Parathyroid adenoma (tissue), 2 donors: ENCODE data around the gene MPP2.

Source experiments
- H2AFZ ChIP-seq: fragments of 300-600 bp; sonication (generic); one replicate; pipeline ENCODE4 v1.7.0; 2017; ENCODE audit warnings: antibody characterized with exemption, mild to moderate bottlenecking
- H3K27ac ChIP-seq: fragments of 300-600 bp; sonication (generic); one replicate; pipeline ENCODE4 v1.7.0; 2017
- H3K27me3 ChIP-seq: fragments of 300-600 bp; sonication (generic); one replicate; pipeline ENCODE4 v1.7.0; 2017; ENCODE audit warnings: low read length; ENCODE audit not compliant: control insufficient read depth, insufficient read depth
- H3K36me3 ChIP-seq: fragments of 300-600 bp; sonication (generic); one replicate; pipeline ENCODE4 v1.7.0; 2017; ENCODE audit warnings: low read length; ENCODE audit not compliant: control insufficient read depth, insufficient read depth
- H3K4me1 ChIP-seq: fragments of 300-600 bp; sonication (generic); one replicate; pipeline ENCODE4 v1.7.0; 2017; ENCODE audit warnings: control low read depth
- H3K4me2 ChIP-seq: fragments of 300-600 bp; sonication (generic); one replicate; pipeline ENCODE4 v1.7.0; 2017; ENCODE audit warnings: low read length
- H3K4me3 ChIP-seq: fragments of 300-600 bp; sonication (generic); one replicate; pipeline ENCODE4 v1.7.0; 2017; ENCODE audit warnings: low read depth, low read length
- H3K79me2 ChIP-seq: fragments of 300-600 bp; sonication (generic); one replicate; pipeline ENCODE4 v1.7.0; 2017; ENCODE audit warnings: control low read depth
- H3K9ac ChIP-seq: fragments of 300-600 bp; sonication (generic); one replicate; pipeline ENCODE4 v1.7.0; 2017; ENCODE audit warnings: mild to moderate bottlenecking
- H3K9me3 ChIP-seq: fragments of 300-600 bp; sonication (generic); one replicate; pipeline ENCODE4 v1.7.0; 2017; ENCODE audit warnings: low read length; ENCODE audit not compliant: control insufficient read depth
- CTCF ChIP-seq: fragments of 300-600 bp; sonication (generic); IDR thresholded peaks from one replicate; pipeline ENCODE4 v1.7.0; 2017; ENCODE audit warnings: antibody characterized with exemption, mild to moderate bottlenecking
- donor health status: primary hyperparathyroidism.

MPP2 gene

GRCh38 chr17:43839670-43840108 lies 67.6 kb downstream of the MPP2 start:
- H3K4me2 ChIP-seq, result peak overlapping the region; percentile 38
- no peaks in the 10 kb centered on the region for H3K4me1 ChIP-seq
- no peaks in the 10 kb centered on the region for H3K27me3 ChIP-seq
- H3K9ac ChIP-seq, result no peak overlapping the region
- no peaks in the 10 kb centered on the region for H3K9me3 ChIP-seq
- no peak overlapping the region for H3K4me3 ChIP-seq
- no peak for TF ChIP-seq CTCF
- H3K79me2 ChIP-seq, result no peaks in the 10 kb centered on the region
- no peak overlapping the region for H3K27ac ChIP-seq
- no peak overlapping the region for H2AFZ ChIP-seq
- no peaks in the 10 kb centered on the region for H3K36me3 ChIP-seq

GRCh38 chr17:43834106-43834505 lies 73.2 kb downstream of the MPP2 start:
- Histone ChIP-seq H3K4me1 (peaks cover 7% of the 10 kb centered on the region), H3K4me3 (no peak overlapping the region), H3K27ac (no peak overlapping the region), H3K27me3 (no peaks in the 10 kb centered on the region), H3K9ac (no peak overlapping the region), H3K79me2 (no peaks in the 10 kb centered on the region), H2AFZ (no peak overlapping the region), H3K4me2 (no peak overlapping the region), H3K36me3 (no peaks in the 10 kb centered on the region), H3K9me3 (no peaks in the 10 kb centered on the region)
- TF ChIP-seq CTCF, result no peak

- Histone ChIP-seq H3K4me1 (peaks cover 7% of the 10 kb centered on the region), H3K27ac (no peak within 1 kb of the TSS), H3K9ac (peak within 1 kb of the TSS; percentile 46), H3K79me2 (no peaks in the 10 kb centered on the region), H3K4me3 (peak within 1 kb of the TSS; percentile 44), H3K36me3 (no peaks in the 10 kb centered on the region), H3K9me3 (no peaks in the 10 kb centered on the region), H3K27me3 (no peaks in the 10 kb centered on the region), H3K4me2 (peak within 1 kb of the TSS; percentile 68), H2AFZ (peak within 1 kb of the TSS; percentile 97)
- TF ChIP-seq CTCF, result no peak
These were observed 74.1 kb downstream of the MPP2 start, which contains the start of gene MPP3 for GRCh38 chr17:43832976-43833829. Gene MPP3, minus strand, starts transcription at chr17:43833146. Its CDS starts 1,240 bp downstream, at chr17:43831906.

GRCh38 chr17:43832168-43832975 lies 75.0 kb downstream of the MPP2 start:
- TF ChIP-seq CTCF, result no peak
- H3K4me2 ChIP-seq, result peak overlapping the region; percentile 68
- H3K27me3 ChIP-seq, result no peaks in the 10 kb centered on the region
- no peak overlapping the region for H3K27ac ChIP-seq
- no peaks in the 10 kb centered on the region for H3K9me3 ChIP-seq
- H3K79me2 ChIP-seq, result no peaks in the 10 kb centered on the region
- peak overlapping the region; percentile 41 for H3K4me3 ChIP-seq
- H2AFZ ChIP-seq, result peak overlapping the region; percentile 97
- H3K4me1 ChIP-seq, result peaks cover 7% of the 10 kb centered on the region
- peak overlapping the region; percentile 46 for H3K9ac ChIP-seq
- no peaks in the 10 kb centered on the region for H3K36me3 ChIP-seq
